KOPT-K1 (cell line): ENCODE data around the gene FAM78A.
A peak's percentile ranks its signal among the peaks of the same experiment; 100 is the strongest.
"Not testable (repeated sequence)": the region's sequence is repeated elsewhere in the genome, so short reads cannot be mapped to it uniquely, and the experiment has no call there.

Experiments
- H3K27ac ChIP-seq: fragments of 200-600 bp; sonication (generic); 2 replicates; pipeline ENCODE4 v1.5.1; 2016; ENCODE audit warnings: antibody characterized with exemption, mild to moderate bottlenecking, low read depth, low read length; ENCODE audit not compliant: poor library complexity, severe bottlenecking
- H3K36me3 ChIP-seq: fragments of 200-600 bp; sonication (generic); 2 replicates; pipeline ENCODE4 v1.5.1; 2017; ENCODE audit warnings: antibody characterized with exemption, mild to moderate bottlenecking, low read length, moderate library complexity; ENCODE audit not compliant: insufficient read depth
- H3K9me3 ChIP-seq: fragments of 200-600 bp; sonication (generic); 2 replicates; pipeline ENCODE4 v1.5.1; 2017; ENCODE audit warnings: antibody characterized with exemption, low read length, mild to moderate bottlenecking; ENCODE audit not compliant: insufficient read depth, poor library complexity, severe bottlenecking

Gene FAM78A

DNA sequence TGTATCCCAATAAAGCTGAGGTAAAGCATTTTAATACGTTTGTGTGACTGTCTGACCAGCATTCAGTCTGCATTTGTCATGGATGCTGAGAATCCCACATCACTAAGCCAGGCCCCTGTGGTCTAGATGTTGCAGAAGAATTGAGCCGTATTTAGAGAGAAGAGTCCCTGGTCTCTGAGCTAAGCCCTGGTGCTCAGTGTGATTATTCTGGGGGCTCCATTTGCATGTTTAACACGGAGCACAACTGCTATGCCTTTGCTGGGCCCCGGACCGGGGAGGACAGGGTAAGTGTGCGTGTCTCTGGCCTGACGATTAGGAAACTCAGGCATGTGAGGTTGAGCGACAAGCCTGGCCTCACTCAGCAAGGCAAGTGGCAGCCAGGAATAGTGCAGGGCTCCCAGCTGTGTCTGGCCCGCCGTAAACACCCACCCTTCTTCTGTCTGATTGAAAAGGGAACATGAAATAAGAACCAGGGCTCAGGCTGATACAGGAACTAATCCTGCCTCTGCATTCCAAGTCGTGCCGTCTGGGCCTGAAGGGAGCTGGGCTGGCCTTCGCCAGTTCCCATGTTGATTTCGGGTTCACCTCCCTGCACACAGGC, 22.3 kb downstream of the FAM78A start:
- no peak overlapping the region for H3K27ac ChIP-seq
- no peaks in the 10 kb centered on the region for H3K9me3 ChIP-seq
- peaks cover 9% of the 10 kb centered on the region; the same call in 1 of the 2 replicates for H3K36me3 ChIP-seq

DNA sequence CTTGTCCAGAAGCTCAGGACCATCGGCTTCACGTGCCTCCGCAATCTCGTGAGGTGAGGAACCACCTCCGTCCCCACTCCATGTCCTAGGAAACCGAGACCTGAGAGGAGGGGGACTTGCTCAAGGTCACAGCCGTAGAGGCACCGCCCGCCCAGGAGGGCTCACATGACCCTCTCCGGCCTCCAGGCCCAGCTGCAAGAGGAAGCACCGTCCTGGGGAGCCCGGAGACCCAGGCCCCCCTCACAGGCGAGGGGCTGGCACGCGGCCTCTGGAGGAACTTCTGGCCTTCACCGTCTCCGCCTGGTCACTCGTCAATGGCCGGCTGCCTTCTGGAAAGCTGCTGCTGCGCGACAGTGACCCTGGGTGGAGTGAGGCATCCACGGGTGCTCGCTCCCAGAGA, 24.2 kb downstream of the FAM78A start:
- Histone ChIP-seq H3K27ac (peak overlapping the region; percentile 44), H3K9me3 (no peaks in the 10 kb centered on the region)

DNA sequence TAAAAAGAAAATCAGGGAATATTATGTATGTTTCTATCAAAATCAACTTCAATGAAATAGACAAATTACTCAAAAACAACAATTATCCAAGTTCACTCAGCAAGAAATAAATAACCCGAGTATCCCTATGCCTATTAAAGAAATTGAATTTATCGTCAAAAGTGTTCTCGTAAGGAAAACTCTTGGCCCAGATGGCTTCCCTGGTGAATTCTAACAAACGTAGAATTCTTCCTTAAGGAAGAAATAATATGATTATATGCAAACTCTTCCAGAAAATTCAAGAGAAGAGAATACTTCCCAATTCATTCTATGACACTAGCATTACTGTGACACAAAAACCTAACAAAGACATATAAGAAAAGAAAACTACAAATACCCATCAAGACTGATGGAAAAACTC, 29.7 kb downstream of the FAM78A start:
- no peaks in the 10 kb centered on the region for H3K9me3 ChIP-seq
- H3K27ac ChIP-seq, result no peak overlapping the region
- H3K36me3 ChIP-seq, result no peaks in the 10 kb centered on the region

More for the DNA sequence above, 24.2 kb downstream of the FAM78A start:
- H3K36me3 ChIP-seq, result no peaks in the 10 kb centered on the region

DNA sequence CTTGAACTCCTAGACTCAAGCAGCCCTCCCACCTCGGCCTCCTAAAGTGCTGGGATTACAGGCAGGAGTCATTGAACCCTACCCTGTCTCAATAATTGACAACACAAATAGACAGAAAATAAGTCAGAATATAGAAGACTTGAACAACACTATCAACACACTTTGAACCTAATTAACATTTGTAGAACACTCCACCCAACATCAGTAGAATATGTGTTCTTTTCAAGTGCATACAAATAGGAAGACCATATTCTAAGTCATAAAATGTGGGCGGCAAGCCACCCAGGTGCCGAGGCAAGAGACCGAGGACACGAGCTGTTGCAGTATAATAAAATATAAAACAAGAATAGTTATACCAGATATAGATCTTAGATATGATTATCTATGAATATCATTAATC, 32.0 kb downstream of the FAM78A start:
- not testable (repeated sequence) for H3K9me3 ChIP-seq, H3K36me3 ChIP-seq, H3K27ac ChIP-seq

DNA sequence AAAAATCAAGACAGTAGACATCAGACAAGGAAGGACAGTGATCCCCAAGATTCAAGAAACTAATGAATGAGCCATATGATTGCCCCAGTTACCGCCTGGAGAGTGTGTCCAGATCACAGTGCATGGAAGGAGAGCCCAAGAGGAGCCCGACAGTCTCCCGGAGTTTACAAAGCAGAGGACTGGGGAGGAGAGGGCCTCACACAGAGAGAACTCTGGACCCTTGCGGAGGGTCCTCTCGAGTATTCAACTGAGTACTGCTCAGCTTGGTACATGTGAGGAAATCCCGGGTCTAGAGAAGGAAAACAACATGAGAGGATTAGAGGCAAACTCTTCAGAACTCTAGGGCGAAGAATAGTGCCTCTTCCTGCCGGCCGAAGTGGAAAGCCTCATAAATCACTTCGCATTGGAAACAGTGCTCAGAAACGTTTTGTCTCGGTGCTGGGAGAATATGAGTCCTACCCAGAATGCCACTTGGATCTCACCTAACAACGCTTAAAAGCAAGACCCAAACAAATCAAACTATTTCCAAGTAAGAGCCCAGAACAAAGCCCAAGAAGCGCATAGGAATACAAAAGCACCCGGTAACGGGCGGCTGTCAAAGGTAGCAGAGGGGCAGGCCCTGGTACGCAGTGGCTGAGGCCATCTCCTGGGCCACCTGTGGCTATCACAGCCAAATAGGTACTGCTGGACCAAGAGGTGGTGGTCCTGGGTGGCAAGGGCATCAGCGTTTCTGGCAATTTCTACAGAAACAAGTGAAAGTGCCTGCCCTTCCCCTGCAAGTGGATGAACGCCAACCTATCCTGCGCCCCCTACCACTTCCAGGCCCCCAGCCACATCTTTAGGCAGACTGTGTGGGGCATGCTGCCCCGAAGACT, 36.0 kb downstream of the FAM78A start:
- Histone ChIP-seq H3K36me3 (peaks cover 14% of the 10 kb centered on the region; the same call in 1 of the 2 replicates), H3K9me3 (no peaks in the 10 kb centered on the region), H3K27ac (no peak overlapping the region)

DNA sequence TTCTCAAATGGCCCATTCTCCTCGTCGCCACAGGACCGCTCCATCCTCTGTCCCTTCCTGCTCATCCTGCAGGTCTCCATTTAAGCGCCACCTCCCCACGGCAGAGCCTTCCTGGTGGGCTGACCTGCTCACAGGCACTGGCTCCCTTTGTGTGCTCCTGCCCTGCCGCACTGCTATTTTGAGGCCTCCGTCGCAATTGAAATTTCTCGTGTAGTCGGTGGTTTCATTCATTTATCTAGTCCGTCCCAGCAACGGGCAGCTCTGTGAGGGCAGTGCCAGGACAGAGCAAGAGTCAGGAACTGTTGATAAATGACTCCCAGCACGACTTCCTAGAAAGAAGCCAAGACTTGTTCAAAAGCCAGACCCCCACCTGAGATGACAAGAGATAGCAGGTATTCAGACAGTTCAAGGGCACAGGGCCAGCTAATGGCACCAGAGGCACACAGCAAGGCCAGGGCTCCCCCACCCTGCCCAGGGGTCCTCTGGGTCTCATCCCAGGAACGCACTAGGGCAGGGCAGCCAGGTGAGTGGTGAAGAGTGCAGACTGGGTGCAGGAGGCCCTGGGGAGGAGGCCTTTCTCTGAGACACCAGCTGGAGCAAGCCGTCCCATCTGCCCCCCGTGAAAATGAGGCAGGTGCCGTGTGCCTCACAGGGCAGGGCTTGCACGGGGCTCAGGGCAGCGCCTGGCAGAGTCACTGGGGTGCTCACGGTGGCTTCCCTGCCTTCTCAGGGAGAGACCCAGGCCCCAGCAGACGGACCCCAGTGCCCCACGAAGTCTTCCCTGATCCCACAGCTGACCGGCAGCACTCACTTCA, 36.9 kb downstream of the FAM78A start:
- Histone ChIP-seq H3K36me3 (peaks cover 24% of the 10 kb centered on the region), H3K9me3 (no peaks in the 10 kb centered on the region), H3K27ac (peak overlapping the region; percentile 83)

DNA sequence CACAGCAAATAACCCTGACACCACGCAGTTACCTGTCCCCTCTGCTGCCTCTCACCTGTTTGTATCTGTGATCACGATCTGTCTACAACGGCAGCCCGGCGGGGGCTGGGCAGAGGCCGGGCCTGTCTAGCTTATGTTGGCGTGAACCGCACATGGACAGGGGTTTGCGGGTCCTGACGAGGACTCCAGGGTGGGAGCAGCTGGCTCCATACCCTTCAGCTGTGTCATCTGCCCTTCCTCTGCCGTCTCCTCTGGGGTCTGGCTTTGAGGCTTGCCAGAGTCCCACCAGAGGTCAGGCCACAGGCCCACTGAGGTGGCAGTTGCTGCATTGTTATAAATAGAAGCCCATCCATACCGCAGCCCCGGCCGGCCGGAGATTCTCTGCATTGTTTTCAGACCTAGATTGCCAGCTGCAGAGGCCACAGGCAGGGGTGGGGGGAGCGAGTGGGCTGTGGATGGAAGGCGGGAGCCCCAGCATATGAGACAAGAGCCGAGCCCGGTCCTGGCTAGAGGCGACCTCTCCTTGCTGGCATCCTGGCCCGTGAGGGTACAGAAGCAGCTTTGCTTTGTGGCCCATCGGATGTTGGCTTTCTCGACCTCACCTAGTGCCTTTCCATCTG, 37.8 kb downstream of the FAM78A start:
- Histone ChIP-seq H3K9me3 (no peaks in the 10 kb centered on the region), H3K36me3 (peaks cover 32% of the 10 kb centered on the region), H3K27ac (peak overlapping the region; percentile 83)

DNA sequence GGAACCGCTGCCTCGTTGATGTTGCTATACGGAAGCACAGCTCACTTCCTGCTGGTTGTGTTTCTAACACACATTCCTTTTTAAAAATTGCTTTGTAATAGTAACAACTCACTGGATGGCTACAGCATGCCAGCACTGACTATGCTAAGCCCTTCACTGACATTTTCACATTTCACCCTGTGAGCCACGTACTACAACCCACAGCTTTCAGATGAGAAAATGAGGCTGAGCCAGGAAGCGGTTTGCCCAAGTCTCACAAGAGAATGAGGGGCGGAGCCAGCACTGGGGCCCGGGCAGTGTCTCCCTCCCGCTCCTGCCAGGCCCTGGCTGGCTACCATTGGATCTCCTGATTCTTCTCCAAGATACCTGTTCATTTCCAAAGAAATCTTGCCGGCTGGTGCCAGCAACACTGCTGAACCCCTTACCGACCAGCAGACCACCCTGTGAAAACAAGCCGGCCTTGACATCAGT, 38.3 kb downstream of the FAM78A start:
- no peaks in the 10 kb centered on the region for H3K9me3 ChIP-seq
- H3K36me3 ChIP-seq, result peaks cover 37% of the 10 kb centered on the region
- H3K27ac ChIP-seq, result peak overlapping the region; percentile 83

DNA sequence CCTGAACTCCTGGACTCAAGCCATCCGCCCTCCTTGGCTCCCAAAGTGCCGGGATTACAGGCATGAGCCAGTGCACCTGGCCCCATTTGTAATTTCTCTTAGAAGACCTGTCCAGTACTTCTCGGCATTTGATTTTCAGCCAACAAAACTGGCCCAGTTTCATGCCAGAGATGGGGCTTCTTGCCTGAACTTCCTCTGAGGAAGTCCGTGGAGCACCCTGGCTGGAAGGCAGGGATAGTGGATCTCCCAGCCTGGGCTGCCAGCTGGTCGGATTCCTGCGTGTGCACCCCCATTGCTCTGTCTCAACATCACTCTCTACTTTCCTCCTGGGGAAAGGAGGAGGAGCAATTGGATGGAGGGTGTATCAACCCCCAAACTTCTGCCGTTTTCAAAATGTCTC, 39.0 kb downstream of the FAM78A start:
- Histone ChIP-seq H3K27ac (peak overlapping the region; percentile 83), H3K36me3 (peaks cover 42% of the 10 kb centered on the region), H3K9me3 (no peaks in the 10 kb centered on the region)

DNA sequence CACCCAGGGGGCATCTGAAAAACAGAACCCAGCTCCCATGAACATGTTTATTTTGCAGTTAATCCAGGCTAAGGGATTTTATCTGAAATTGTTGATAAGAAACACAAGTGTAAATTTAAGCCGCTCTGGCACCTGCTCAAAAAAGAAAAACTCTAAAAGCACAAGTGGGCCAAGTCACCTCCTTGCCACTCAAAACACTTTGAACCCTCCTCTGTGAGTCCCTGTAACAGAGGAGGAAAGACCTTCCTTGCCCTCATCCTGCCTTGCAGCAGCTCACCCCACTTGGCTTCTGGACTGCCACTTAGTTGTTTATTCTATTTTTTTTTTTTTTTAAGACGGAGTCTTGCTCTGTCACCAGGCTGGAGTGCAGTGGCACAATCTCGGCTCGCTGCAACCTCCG, 39.5 kb downstream of the FAM78A start:
- Histone ChIP-seq H3K36me3 (peaks cover 47% of the 10 kb centered on the region), H3K9me3 (no peaks in the 10 kb centered on the region), H3K27ac (peak overlapping the region; percentile 83)

DNA sequence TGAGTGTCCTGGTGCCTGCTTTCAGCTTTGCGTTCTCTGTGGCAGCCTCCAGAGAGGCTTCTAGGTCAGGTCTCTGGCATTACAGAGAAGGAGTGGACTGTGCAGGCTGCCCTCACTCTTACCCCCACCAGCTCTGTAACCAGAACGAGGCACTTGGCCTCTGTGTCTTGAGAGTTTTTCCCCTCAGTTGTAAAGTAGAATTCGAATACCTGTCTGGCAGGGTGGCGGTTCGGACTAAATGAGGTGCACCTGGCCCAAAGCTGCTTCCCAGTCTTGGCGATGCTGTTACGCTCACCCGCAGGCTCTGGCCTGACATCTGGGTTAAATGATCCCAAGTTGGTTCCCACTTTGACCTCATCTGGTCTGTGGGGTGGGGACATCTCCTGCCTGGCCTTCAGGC, 40.1 kb downstream of the FAM78A start:
- Histone ChIP-seq H3K27ac (peak overlapping the region; percentile 83), H3K9me3 (no peaks in the 10 kb centered on the region), H3K36me3 (peaks cover 53% of the 10 kb centered on the region)

DNA sequence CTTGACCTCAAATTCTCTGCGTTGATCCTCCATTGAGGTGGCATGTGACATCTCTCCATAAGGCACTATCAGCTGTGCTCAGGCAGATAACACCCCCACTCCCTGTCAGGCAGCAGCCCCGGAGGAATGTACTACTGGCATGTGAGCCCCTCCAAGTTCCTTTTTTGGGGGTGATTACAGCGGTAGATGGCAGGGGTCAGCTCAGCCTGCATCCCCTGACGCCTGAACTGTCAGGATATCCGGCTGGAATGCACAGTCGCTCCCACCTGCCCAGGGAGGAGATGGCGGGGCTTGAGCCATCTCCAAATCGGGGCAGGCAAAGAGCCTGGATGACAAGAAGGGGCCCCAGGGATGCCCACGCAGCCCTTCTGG, 40.8 kb downstream of the FAM78A start:
- Histone ChIP-seq H3K27ac (no peak overlapping the region), H3K9me3 (no peaks in the 10 kb centered on the region), H3K36me3 (peaks cover 58% of the 10 kb centered on the region)

DNA sequence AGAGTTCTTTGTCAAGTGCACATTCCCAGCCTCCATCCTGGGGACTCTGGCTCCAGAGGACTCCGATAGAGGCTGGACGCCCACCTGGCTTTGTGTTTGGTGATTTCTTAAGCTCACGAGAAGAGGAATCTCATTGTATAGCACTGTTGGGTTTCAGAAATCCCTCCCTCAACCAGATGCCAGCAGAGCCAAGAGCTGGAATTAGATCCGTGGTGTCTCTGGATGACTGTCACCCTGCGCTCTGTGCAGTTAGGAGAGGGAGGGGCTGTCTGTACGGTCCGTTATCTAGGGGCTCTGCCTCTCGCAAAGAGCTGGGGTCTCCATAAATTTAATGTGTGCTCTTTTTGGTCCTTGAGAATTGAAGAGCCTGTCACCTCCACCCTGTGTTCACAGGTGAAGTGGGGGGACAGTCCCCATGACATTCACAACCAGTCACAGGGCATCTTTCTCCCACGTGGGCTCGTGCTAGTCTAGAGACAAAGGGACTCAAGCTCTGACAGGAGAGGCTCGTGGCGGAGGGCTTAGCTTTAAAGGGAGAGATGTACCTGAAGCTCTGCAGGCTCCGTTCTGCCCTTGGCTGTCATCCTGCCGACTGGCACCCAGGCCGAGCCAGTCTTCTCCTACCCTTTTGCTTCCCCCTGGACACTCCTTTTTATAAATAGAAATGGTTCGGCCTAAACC, 41.4 kb downstream of the FAM78A start:
- H3K36me3 ChIP-seq, result peaks cover 64% of the 10 kb centered on the region
- H3K27ac ChIP-seq, result no peak overlapping the region
- H3K9me3 ChIP-seq, result no peaks in the 10 kb centered on the region

DNA sequence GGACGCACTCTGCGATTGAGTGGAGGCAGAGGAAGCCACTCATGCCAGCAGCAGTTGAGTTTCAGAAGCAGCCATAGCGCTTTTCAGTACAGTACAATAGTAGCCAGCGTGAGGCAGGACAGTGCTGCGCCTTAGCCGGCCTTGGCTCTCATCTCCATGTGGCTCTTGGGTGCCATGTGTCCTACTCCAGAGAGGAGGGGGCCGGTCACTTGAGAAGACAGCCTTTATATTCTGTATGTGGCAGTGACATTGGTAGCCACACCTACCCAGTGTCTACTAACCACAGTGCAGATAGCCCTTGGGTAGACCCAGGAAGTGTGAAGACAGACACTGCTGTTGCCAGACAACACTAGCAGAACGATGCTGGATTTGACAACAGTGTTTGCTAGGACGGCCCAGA, 42.3 kb downstream of the FAM78A start:
- Histone ChIP-seq H3K27ac (no peak overlapping the region), H3K36me3 (peaks cover 73% of the 10 kb centered on the region), H3K9me3 (no peaks in the 10 kb centered on the region)
